Stimulated activated naive CD8-positive, alpha-beta T cell treated with anti-CD3 and anti-CD28 coated beads, Interleukin-15, Interleukin-2, amounts not matched to agents 100 U/mL and 50 U/mL, for 24 hours (primary cell): ENCODE data around the gene HLA-B.
"Not testable (repeated sequence)": the region's sequence is repeated elsewhere in the genome, so short reads cannot be mapped to it uniquely, and the experiment has no call there.

ENCODE experiments used
- ATAC-seq: fragments of 150-1000 bp; cut with Tn5 transposase; one replicate; pipeline ENCODE4 v1.10.0; 2021
- DNase-seq: peaks from one replicate; pipeline ENCODE4 v3.0.0; 2021

HLA-B gene

GRCh38 chr6:31383149-31383548, 26.2 kb upstream of the HLA-B start:
- DNase-seq (no peak), ATAC-seq (no peak)

DNA sequence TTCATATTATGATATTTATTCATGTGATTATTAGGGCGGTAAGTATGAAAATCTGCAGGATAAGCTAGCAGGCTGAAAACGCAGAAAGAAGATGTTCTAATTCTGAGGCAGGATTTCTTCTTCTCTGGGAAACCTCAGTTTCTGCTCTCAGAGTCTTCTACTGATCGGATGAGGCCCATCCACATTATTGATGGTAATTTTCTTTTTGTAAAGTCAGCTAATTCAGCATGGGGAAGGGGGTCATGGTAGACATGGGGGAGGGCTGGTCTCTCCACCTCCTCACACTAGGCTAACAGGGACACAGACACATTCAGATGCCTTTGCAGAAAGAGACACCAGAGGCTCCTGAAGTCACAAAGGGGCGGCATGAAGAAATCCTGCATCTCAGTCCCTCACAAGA, 24.7 kb upstream of the HLA-B start:
- DNase-seq (no peak), ATAC-seq (no peak)

- DNase-seq, result no peak
- no peak for ATAC-seq
These were observed 22.9 kb upstream of the HLA-B start for GRCh38 chr6:31379850-31380249.

- DNase-seq, result no peak
- ATAC-seq, result no peak
These were observed 21.7 kb upstream of the HLA-B start for GRCh38 chr6:31378721-31379103.

DNA sequence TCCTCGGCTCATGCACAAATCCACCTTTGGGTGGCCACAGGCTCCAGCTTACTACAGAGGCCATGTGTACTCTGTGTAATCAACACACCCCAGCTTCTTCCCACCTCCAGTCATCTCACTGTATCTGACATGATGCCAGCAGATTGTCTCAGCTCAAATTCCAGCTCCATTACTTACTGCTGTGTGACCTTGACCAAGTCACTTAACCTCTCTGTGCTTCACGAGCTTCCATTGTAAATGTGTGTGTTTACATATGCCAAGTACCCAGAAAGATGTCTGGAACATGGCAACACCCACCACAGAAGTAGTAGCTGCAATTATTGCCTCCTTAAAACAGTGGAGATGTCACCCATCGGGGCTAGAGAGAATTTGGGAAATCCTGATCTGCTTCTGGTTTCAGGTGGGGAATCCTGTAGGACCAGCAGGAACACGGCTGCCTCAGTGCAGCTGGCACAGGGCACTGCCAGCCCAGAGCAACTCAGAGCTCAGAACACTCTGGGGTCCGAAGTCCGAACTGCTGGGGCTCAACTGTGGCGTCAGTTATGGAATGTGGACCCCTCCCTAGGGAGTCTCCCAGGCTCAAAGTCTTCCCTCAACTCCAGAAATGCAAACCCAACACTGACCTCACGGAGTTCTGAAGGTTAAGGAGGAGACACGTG, 21.2 kb upstream of the HLA-B start:
- ATAC-seq, result no peak
- no peak for DNase-seq

DNA sequence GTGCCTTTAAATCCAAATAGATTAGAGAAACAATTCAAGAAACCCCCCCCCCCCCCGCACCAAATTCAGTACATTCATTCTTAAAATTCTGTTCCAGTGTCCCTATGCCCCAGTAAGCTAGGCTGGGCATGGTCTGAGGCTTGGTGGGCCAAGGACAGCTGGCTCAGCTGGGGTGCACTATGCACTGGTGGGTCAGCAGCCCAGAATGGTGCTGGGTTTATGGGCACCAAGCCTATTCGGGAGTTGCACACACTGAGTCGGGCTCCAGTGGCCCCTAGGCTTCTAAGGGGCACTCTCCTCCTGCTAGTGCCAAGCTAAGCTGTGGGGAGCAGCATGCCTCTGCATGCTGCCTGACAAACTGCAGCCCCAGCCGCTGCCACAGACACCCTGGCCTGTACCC, 20.1 kb upstream of the HLA-B start:
- ATAC-seq (no peak), DNase-seq (no peak)

GRCh38 chr6:31375699-31376098, 18.7 kb upstream of the HLA-B start:
- ATAC-seq (no peak), DNase-seq (no peak)

GRCh38 chr6:31374118-31374517, 17.1 kb upstream of the HLA-B start:
- not testable (repeated sequence) for DNase-seq, ATAC-seq

DNA sequence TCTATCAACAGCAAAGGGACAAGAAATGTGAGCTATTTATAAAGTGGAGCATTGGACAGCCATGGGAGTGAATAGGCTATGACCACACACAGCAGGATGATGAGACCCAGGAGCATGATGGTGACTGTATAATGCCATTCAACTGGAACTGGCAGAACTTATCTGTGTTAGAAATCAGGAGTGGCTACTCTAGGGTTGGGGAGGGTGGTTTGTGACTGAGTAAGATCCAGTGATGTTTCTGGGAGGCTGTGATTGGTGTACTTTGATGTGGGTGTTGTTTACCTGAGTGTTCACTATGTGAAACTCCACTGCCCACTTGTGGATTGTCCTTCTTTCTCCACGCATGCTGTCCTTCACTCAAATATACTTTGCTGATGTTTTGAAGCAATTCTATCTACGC, 11.5 kb upstream of the HLA-B start:
- DNase-seq (no peak), ATAC-seq (no peak)

DNA sequence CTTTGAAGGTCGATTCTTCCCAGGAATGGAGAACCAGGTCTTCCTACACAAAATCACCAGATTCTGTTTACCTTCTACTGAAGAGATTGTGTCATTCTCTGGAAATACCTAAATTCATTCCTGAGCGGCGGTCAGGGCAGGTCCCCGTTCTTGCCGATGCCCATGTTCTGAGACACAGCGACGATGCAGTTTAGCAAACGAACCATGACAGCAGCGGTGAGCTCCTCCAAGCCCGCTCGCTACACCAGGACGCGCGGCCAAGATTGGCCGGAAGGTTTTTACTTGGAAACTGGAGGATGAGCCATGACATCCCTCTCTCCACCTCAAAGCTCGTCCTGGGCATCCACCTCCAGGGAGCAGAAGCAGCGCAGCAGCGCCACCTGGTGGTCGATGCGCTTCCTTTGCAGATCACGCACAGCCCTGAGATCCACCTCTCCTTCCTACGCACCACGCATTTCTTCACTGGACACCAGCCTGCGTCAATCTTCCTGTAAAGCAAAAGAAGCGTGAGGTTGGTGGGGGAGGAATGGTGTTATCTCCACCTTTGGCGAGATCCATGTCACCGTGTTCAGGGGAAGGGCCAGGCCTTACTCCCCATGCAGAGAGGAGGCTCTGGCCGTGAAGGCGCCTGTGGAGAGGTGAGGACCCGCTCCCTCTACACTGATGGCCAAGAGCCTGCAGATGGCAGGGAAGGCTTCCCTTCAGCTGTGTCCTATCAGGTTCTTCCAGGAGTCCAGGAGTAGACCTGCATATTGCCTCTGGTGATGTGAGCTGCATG, 9.9 kb upstream of the HLA-B start:
- peak; percentile 91 for DNase-seq
- ATAC-seq, result peak; percentile 98

DNA sequence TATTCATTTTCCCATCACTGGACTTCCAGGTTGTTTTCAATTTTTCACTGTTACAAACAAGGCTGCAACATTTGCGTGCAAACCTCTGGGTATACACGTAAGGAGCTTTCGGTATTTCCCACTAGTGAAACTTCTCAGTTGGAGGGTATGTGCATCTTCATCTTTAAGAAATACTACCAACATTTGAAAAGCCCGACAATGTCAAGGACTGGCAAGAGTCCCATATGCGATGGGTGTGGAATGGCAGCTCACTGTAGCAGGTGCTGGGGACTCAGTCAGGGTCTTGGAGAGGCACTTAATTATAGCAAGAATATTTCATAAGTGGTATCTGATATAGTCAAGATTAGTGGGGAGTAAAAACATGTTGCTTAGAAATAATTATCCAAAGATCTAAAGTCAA, 8.9 kb upstream of the HLA-B start:
- DNase-seq (no peak), ATAC-seq (no peak)

GRCh38 chr6:31363811-31364210, 6.8 kb upstream of the HLA-B start:
- ATAC-seq (no peak), DNase-seq (no peak)

GRCh38 chr6:31362751-31363150, 5.8 kb upstream of the HLA-B start:
- no peak for DNase-seq
- ATAC-seq, result no peak

GRCh38 chr6:31359581-31359980, 2.6 kb upstream of the HLA-B start:
- ATAC-seq (no peak), DNase-seq (no peak)

GRCh38 chr6:31358302-31358701, 1.3 kb upstream of the HLA-B start:
- ATAC-seq (peak; percentile 21), DNase-seq (no peak)

DNA sequence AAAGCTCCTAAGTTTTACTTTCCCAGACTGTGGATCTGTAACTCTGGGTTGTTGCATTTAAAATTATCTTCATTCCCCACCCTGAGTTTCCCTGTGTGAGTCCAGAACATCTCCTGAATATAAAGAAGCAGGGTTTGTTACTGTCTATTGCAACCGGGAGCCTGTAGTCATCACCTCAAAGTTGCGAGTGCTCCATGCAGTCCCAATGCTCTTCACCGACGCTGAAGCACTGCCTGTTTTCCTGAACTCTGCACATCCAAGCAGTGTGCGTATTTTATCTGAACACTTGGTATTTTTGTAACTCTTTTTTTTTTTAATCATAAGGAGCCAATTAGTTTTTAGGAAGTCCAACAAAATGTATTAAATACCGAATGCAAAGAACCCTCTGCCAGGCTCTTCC, 907 bp upstream of the HLA-B start:
- ATAC-seq, result no peak
- no peak for DNase-seq

DNA sequence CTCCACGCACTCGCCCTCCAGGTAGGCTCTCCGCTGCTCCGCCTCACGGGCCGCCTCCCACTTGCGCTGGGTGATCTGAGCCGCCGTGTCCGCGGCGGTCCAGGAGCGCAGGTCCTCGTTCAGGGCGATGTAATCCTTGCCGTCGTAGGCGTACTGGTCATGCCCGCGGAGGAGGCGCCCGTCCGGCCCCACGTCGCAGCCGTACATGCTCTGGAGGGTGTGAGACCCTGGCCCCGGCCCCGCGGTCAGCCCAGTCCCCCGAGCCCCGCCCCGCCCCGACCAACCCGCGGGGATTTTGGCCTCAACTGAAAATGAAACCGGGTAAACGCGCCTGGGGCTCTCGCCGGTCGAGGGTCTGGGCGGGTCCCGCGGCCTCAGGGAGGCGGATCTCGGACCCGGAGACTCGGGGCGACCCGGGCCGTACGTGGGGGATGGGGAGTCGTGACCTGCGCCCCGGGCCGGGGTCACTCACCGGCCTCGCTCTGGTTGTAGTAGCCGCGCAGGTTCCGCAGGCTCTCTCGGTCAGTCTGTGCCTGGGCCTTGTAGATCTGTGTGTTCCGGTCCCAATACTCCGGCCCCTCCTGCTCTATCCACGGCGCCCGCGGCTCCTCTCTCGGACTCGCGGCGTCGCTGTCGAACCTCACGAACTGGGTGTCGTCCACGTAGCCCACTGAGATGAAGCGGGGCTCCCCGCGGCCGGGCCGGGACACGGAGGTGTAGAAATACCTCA, 598 bp downstream of the HLA-B start:
- DNase-seq, result peak; percentile 68
- peak; percentile 28 for ATAC-seq

DNA sequence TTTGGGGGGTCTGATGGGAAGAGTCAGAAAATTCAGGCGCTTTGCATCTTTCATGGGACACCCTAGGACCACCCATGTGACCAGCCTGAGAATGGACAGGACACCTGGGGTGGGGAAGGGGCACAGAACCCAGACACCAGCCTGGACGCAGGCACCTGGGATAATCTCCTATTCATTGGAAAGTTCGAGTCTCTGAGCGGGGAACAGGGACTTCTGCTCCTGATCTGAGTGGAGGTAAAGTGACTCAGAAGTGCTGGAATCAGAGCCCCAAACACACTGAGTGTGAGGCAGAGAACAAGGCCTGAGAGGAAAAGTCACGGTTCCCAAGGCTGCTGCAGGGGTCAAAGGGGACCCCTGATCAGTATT, 1.4 kb downstream of the HLA-B start:
- ATAC-seq (no peak), DNase-seq (no peak)

DNA sequence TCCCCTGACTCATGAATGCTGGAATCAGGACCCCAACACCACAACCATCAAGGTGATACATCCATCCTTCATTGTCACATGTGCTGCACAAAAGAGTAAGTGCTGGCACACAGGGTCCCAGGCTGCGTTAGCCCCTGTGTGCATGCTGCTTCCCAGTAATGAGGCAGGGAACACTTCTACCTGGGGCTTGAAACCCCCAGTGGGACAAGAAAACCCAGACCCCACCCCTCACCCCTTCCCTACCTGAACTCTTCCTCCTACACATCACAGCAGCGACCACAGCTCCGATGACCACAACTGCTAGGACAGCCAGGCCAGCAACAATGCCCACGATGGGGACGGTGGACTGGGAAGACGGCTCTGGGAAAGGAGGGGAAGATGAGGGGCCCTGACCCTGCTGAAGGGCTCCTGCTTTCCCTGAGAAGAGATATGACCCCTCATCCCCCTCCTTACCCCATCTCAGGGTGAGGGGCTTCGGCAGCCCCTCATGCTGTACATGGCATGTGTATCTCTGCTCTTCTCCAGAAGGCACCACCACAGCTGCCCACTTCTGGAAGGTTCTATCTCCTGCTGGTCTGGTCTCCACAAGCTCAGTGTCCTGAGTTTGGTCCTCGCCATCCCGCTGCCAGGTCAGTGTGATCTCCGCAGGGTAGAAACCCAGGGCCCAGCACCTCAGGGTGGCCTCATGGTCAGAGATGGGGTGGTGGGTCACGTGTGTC, 2.0 kb downstream of the HLA-B start:
- ATAC-seq (no peak), DNase-seq (no peak)

DNA sequence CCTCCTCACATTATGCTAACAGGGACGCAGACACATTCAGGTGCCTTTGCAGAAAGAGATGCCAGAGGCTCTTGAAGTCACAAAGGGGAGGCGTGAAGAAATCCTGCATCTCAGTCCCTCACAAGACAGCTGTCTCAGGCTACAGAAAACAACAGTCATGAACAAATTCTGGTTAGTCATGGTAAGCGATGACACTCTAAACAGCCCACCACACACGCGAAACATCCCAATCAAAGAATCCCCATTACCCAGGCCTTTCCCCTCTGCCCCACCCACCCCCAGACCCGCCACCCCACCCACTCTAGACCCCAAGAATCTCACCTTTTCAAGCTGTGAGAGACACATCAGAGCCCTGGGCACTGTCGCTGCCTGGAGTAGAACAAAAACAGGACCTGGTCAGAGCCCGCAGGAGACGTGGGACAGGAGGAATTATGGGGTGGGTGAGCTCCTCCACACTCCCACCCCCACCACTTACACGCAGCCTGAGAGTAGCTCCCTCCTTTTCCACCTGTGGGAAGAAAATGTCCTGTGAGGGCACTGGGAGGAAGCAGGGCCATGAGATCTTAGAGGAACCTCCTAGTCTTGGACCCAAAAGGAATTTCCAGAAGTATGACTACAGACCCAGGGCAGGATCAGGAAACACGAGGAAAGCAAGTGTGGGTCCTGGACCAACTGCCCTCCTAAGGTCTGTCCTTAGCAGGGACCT, 2.7 kb downstream of the HLA-B start:
- ATAC-seq, result no peak
- DNase-seq, result no peak

GRCh38 chr6:31353384-31353945, 3.5 kb downstream of the HLA-B start:
- DNase-seq (no peak), ATAC-seq (no peak)
